Measurements from ENCODE around the gene FRAS1. TPM values are rescaled to one million over a fixed set of nuclear protein-coding genes. Genes with fewer than 3 reads are reported as not detected.

FRAS1 gene
- total RNA-seq, 2 experiments from 2014 or later = 0.04 to 0.24 TPM

DNA sequence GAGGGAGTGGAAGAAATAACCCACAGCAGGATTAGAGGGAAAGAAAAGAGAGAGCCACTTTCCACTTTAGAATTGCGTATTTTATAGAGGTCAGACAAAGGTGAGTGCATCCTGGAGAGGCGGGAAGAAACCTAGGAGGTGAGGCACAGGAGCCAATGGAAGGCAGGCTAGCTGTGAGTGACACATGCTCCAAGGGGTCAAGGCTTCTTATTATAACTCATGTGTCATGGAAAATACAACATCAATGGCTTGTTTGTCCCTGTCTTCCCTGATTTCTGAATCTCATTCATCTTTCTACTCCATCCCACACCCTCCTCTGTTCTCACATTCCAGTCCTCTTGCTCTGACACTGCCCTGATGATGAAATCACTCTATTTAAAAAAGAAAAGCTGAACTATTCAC, 508.8 kb downstream of the FRAS1 start:
- Mint-ChIP-seq H3K36me3 (no peaks in the 10 kb centered on the region), H3K4me3 (no peak overlapping the region), H3K9me3 (no peaks in the 10 kb centered on the region), H3K4me1 (no peaks in the 10 kb centered on the region), H3K27ac (no peak overlapping the region), H3K27me3 (peaks cover 21% of the 10 kb centered on the region)
- no peak for DNase-seq

GRCh38 chr4:78566834-78567499, 509.8 kb downstream of the FRAS1 start:
- Mint-ChIP-seq H3K4me1 (no peaks in the 10 kb centered on the region), H3K9me3 (no peaks in the 10 kb centered on the region), H3K4me3 (no peak overlapping the region), H3K27ac (no peak overlapping the region), H3K27me3 (peaks cover 16% of the 10 kb centered on the region), H3K36me3 (no peaks in the 10 kb centered on the region)
- no peak for DNase-seq

GRCh38 chr4:78567500-78568060, 510.5 kb downstream of the FRAS1 start:
- Mint-ChIP-seq H3K27me3 (peaks cover 10% of the 10 kb centered on the region), H3K36me3 (no peaks in the 10 kb centered on the region), H3K27ac (no peak overlapping the region), H3K4me3 (no peak overlapping the region), H3K4me1 (no peaks in the 10 kb centered on the region), H3K9me3 (no peaks in the 10 kb centered on the region)
- DNase-seq = no peak

DNA sequence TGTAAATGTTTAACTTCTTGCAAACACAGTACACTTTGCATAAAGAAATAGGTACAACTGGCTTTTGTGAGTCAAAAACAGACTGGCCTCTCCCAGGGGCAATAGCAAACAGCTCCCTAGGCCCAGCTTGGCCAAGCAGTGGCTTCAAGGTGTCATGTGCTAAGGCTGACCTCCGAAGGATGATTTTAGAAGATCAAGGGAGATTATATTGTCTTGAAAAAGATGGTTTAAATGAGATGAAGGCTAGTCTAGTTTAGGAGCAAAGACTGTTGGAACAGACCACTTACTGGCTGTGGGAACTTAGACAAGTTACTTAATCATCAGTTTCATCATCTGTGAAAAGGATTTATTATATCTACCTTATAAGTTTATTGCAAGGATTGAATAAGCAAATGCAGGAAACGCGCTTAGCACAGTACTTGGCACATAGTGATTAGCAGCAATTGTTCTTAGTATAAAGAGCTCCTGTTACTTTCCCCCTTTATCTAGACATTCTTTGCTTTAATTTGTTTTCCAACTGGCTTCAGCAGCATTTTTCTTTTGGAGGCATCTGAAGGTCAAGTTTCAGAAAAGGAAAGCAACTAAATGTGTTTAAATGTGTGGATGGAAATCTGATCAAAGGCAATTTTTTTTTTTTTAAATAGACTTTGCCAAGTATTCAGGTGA, 511.6 kb downstream of the FRAS1 start:
- Mint-ChIP-seq H3K4me1 (no peaks in the 10 kb centered on the region), H3K9me3 (no peaks in the 10 kb centered on the region), H3K4me3 (no peak overlapping the region), H3K27ac (no peak overlapping the region), H3K36me3 (no peaks in the 10 kb centered on the region), H3K27me3 (peaks cover 11% of the 10 kb centered on the region)
- DNase-seq = no peak

- H3K4me3 Mint-ChIP-seq = no peak overlapping the region
Observed at GRCh38 chr4:78569306-78569821, 512.2 kb downstream of the FRAS1 start.

DNA sequence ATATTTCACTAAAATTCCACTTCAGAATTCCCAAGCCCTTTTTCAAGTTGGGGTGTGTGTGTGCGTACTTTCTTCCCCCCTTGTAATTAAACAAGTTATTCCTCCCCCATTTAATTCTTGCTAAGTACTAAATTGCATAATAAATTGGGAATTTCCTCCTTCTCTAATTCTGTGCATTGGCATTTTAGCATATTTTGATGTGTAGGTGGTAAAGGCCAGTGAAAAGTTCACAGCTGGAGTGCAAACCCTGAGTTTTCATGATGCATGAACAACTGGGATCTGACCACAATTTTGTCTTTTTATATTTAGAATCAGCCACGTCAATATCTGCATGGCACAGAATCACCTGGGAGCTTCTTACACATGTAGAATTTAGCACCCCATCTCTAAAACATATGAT, 513.0 kb downstream of the FRAS1 start:
- no peak for DNase-seq
- Mint-ChIP-seq H3K36me3 (no peaks in the 10 kb centered on the region), H3K27ac (no peak overlapping the region), H3K4me1 (no peaks in the 10 kb centered on the region), H3K27me3 (peaks cover 6% of the 10 kb centered on the region), H3K4me3 (no peak overlapping the region), H3K9me3 (no peaks in the 10 kb centered on the region)

More at GRCh38 chr4:78569306-78569821, 512.2 kb downstream of the FRAS1 start:
- Mint-ChIP-seq H3K36me3 (no peaks in the 10 kb centered on the region), H3K9me3 (no peaks in the 10 kb centered on the region), H3K27me3 (peaks cover 10% of the 10 kb centered on the region), H3K27ac (no peak overlapping the region), H3K4me1 (no peaks in the 10 kb centered on the region)
- no peak for DNase-seq

- no peaks in the 10 kb centered on the region for H3K36me3 Mint-ChIP-seq
- no peaks in the 10 kb centered on the region for H3K4me1 Mint-ChIP-seq
- DNase-seq = no peak
- no peak overlapping the region for H3K4me3 Mint-ChIP-seq
- H3K9me3 Mint-ChIP-seq = no peaks in the 10 kb centered on the region
- H3K27ac Mint-ChIP-seq = no peak overlapping the region
- H3K27me3 Mint-ChIP-seq = peaks cover 6% of the 10 kb centered on the region
Observed at GRCh38 chr4:78571804-78572203, 514.7 kb downstream of the FRAS1 start.

DNA sequence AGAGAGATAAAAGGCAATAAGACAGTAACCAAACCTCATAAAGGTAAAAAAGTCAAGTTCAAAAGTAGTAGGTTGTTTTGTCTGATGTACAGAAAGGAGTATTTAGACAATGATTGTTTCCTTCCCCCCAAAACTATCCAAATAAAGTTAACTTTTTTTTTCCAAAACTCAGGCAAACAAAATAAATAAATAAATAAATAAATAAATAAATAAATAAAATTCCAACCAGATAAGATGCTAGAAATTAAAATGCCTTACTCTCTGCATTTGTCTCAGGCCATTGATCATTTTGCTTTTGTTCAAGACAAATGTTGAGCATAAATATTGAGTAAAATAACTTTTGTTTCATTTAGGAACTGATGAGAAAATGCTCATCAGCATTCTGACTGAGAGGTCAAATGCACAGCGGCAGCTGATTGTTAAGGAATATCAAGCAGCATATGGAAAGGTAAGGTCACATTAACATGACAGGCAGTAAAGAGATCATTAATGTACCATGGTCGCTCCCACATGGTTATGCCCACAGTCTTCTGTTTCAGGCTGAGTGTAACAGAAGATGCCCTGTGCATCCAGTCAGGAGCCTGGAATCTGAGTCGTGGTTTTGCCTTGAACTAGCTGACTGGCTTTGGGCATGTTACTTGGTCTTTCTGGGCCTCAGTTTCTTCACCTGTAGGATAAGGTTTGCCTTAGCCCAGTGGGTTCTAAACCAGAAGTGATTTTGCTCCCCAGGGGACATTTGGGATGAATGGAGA, 521.7 kb downstream of the FRAS1 start:
- Mint-ChIP-seq H3K36me3 (no peaks in the 10 kb centered on the region), H3K4me3 (no peak overlapping the region), H3K27me3 (no peaks in the 10 kb centered on the region), H3K27ac (no peak overlapping the region), H3K4me1 (no peaks in the 10 kb centered on the region), H3K9me3 (no peaks in the 10 kb centered on the region)
- no peak for DNase-seq

DNA sequence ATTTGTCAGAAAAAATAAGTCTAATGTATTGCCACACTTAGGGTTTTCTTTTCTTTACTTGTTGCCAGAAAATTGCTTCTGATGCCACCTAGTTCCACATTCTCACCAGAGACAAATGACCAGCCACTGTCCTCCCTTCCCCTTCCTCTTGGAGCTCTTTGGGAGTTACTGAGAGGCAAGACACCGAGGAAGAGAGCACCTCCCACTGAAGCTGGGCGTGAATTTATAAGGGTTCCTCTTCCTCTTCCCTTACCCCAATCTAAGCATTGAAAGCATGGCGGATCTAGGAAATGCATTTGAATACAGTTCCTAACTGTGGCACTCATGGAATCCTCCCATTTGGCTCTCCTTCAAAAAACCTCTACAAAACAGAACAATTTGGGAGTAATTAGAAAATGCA, 524.5 kb downstream of the FRAS1 start:
- H3K4me1 Mint-ChIP-seq = no peaks in the 10 kb centered on the region
- H3K27me3 Mint-ChIP-seq = no peaks in the 10 kb centered on the region
- no peaks in the 10 kb centered on the region for H3K36me3 Mint-ChIP-seq
- H3K27ac Mint-ChIP-seq = no peak overlapping the region
- H3K4me3 Mint-ChIP-seq = no peak overlapping the region
- DNase-seq = no peak
- no peaks in the 10 kb centered on the region for H3K9me3 Mint-ChIP-seq

DNA sequence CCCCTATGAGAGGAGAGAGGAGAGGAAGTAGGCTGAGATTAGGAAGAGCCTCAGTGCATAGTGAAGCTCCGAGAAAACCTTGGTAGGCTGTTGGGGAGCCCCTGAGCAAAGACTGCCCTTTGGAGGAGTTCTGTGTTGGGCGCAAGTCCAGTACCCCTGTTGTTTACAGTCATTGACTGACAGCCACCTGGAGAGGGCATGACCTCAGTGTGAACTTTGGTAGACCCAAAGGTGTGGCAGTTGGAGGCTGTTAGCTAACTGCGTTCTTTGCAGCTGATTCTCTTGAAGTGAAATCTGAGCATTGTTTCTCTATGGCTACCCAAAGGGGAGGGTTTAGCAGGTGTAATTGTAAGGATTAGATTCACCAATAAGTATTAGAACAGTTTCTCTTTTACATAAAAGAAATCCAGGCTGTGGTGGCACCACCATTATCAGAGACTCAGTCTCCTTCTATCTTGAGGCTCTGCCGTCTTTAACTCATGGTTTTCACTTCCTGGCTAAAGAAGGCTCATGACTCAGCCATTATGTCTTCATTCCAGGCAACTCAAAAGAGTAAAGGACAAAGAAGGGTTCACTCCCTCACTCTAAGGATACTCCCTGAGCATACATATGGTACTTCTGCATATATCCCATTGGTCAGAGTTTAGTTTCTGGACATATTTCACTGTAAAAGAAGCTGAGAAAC, 527.9 kb downstream of the FRAS1 start:
- no peaks in the 10 kb centered on the region for H3K9me3 Mint-ChIP-seq
- no peaks in the 10 kb centered on the region for H3K36me3 Mint-ChIP-seq
- no peak for DNase-seq
- H3K27me3 Mint-ChIP-seq = no peaks in the 10 kb centered on the region
- H3K4me3 Mint-ChIP-seq = no peak overlapping the region
- H3K27ac Mint-ChIP-seq = no peak overlapping the region
- H3K4me1 Mint-ChIP-seq = no peaks in the 10 kb centered on the region

DNA sequence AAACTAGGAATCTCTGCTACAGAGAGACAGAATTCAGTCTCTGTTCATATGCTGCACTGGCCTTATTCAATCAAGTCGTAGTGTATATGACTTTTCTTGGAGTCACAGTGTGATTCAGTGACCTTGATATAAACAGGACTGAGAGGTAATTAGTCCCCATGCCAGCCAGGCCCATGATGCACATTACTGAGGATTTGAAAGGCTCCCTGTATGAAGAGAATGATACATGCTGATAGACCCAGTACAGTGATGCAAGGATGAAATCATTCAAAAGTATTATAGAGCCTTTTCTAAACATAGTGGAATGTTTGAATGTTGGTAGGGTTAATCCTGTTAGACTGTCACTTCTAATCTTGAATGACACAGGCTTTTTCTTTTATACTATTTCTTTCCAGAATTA, 528.5 kb downstream of the FRAS1 start:
- Mint-ChIP-seq H3K36me3 (no peaks in the 10 kb centered on the region), H3K27ac (no peak overlapping the region), H3K4me3 (no peak overlapping the region), H3K9me3 (no peaks in the 10 kb centered on the region), H3K4me1 (no peaks in the 10 kb centered on the region), H3K27me3 (no peaks in the 10 kb centered on the region)
- no peak for DNase-seq

GRCh38 chr4:78588894-78589545, 531.9 kb downstream of the FRAS1 start:
- no peak overlapping the region for H3K27ac Mint-ChIP-seq
- H3K4me3 Mint-ChIP-seq = no peak overlapping the region
- no peak for DNase-seq
- H3K27me3 Mint-ChIP-seq = no peaks in the 10 kb centered on the region
- no peaks in the 10 kb centered on the region for H3K9me3 Mint-ChIP-seq
- no peaks in the 10 kb centered on the region for H3K36me3 Mint-ChIP-seq
- H3K4me1 Mint-ChIP-seq = peaks cover 2% of the 10 kb centered on the region

GRCh38 chr4:78591404-78591803, 534.3 kb downstream of the FRAS1 start:
- no peak for DNase-seq
- Mint-ChIP-seq H3K9me3 (no peaks in the 10 kb centered on the region), H3K36me3 (no peaks in the 10 kb centered on the region), H3K27ac (no peak overlapping the region), H3K4me3 (no peak overlapping the region), H3K4me1 (peaks cover 2% of the 10 kb centered on the region), H3K27me3 (no peaks in the 10 kb centered on the region)

DNA sequence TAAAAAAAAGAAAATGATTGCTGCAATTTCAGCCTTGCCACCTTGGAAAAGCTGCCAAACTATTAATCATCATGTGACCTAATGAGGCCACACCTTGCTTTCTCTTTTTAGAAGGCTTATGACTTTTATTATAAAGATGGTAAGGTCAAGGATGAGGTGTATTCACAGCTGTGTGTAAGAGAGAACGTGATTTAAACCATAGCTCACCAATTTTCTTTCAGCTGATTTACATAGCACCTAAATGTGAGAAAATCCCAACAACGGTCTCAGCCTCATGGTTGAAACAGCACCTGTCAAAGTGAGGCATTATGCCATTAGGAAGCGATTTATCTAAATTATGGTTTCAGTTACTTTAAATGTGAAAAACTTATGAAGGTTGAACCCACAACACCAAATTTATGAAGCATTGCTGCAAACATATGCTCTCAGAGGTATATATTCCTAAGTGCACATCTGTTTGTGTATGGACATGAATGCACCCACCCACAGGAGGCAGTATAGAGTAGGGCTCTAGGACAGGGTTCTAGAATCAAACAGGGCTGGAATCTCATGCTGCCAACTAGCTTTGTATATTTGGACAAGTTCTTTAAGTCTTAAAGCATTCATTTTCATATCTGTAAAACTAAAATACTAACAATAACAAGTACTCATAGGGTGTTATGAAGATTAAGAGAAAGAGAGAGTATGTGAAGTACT, 535.1 kb downstream of the FRAS1 start:
- Mint-ChIP-seq H3K9me3 (no peaks in the 10 kb centered on the region), H3K36me3 (no peaks in the 10 kb centered on the region), H3K4me1 (peaks cover 2% of the 10 kb centered on the region), H3K27me3 (no peaks in the 10 kb centered on the region), H3K4me3 (no peak overlapping the region), H3K27ac (no peak overlapping the region)
- DNase-seq = no peak
